ENCODE measurements around the gene MMS19.

Gene MMS19

DNA sequence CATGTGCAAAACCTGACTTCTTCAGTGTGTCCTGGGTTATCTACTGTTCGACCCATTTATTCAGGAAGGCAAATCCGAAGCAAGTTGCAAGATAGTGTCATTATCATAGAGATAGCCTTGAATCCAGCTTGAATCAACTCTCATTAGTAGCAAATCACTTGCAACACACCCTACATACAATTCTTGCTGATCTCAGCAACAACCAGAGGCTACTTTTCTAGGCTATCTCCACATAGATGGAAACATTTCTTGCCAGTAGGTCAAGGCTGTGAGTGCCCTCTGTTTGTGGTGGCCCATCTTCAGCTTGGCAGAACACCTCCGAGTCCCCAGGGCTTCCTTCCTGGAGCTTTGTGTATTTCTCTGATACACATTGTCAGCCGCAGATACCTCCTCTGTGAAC is 12.5 kb upstream of the MMS19 start:
- DNase-seq (ENCODE audit: extremely low read depth, insufficient read length) = no peak
- TF ChIP-seq, protein P1, sequence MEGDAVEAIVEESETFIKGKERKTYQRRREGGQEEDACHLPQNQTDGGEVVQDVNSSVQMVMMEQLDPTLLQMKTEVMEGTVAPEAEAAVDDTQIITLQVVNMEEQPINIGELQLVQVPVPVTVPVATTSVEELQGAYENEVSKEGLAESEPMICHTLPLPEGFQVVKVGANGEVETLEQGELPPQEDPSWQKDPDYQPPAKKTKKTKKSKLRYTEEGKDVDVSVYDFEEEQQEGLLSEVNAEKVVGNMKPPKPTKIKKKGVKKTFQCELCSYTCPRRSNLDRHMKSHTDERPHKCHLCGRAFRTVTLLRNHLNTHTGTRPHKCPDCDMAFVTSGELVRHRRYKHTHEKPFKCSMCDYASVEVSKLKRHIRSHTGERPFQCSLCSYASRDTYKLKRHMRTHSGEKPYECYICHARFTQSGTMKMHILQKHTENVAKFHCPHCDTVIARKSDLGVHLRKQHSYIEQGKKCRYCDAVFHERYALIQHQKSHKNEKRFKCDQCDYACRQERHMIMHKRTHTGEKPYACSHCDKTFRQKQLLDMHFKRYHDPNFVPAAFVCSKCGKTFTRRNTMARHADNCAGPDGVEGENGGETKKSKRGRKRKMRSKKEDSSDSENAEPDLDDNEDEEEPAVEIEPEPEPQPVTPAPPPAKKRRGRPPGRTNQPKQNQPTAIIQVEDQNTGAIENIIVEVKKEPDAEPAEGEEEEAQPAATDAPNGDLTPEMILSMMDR (IDR thresholded peaks at IDR 0.05; ENCODE audit: insufficient read depth, low read length, poor library complexity, severe bottlenecking) = no peak
- peaks cover 4% of the 10 kb centered on the region; the same call in 1 of the 2 replicates for H3K27me3 ChIP-seq (replicated peaks; ENCODE audit: control insufficient read depth, insufficient read depth, low read length)
- H3K4me3 ChIP-seq (replicated peaks; ENCODE audit: low read depth, low read length) = no peak overlapping the region
- no peaks in the 10 kb centered on the region for H3K36me3 ChIP-seq (ENCODE audit: control insufficient read depth, insufficient read depth, low read length)

DNA sequence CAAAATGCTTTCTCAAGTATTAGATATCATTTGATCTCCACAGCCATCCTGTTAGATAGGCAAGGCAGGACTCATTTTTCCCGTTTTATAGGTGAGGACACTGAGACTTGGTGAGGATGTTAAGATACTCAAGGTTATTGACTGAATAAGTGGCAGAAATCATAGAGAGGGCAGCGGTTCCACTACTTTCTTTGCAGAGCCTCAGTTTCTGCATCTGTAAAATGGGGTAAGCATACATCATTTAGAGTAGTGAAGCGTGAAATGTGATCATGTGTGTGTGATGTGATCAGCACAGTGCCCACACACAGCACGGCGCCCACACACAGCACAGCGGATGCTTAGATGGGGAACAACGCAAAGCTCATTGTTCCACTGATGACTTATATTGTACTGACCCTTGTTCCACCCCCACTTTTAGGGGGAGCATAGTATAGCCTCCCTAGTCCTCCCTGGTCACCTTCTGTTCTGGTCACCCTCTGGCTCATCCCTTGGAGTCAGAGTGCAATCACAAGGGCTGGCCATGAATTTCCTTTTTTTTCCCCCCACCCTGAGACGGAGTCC is 11.0 kb upstream of the MMS19 start:
- H3K4me3 ChIP-seq (replicated peaks; ENCODE audit: low read depth, low read length) = no peak overlapping the region
- DNase-seq (ENCODE audit: extremely low read depth, insufficient read length) = no peak
- TF ChIP-seq, protein P1 (IDR thresholded peaks at IDR 0.05; ENCODE audit: insufficient read depth, low read length, poor library complexity, severe bottlenecking) = no peak

DNA sequence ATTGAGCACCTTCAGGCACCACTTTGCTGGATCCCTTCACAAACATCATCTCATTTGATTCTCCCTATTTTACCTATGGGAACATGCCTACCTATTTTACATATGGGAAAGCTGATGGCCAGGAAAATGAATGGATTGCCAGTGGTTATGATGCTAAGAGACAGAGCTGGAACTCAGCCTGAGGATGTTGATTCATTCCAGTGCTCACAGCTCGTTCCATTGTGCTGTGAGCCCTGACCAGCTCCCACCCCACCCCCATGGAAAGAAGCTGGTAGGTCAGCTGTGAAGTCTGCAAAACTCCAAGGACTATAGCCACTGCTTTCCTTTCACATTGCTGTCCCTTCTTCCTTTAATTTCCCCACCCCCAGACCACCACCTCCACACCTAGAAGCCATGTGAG is 10.1 kb upstream of the MMS19 start:
- DNase-seq (ENCODE audit: extremely low read depth, insufficient read length) = no peak
- no peaks in the 10 kb centered on the region; the same call in 1 of the 2 replicates for H3K27me3 ChIP-seq (replicated peaks; ENCODE audit: control insufficient read depth, insufficient read depth, low read length)
- no peaks in the 10 kb centered on the region for H3K36me3 ChIP-seq (ENCODE audit: control insufficient read depth, insufficient read depth, low read length)
- TF ChIP-seq, protein P1 (IDR thresholded peaks at IDR 0.05; ENCODE audit: insufficient read depth, low read length, poor library complexity, severe bottlenecking) = no peak
- H3K4me3 ChIP-seq (replicated peaks; ENCODE audit: low read depth, low read length) = no peak overlapping the region

More for the DNA sequence above, 11.0 kb upstream of the MMS19 start:
- no peaks in the 10 kb centered on the region; the same call in 1 of the 2 replicates for H3K27me3 ChIP-seq (replicated peaks; ENCODE audit: control insufficient read depth, insufficient read depth, low read length)
- H3K36me3 ChIP-seq (ENCODE audit: control insufficient read depth, insufficient read depth, low read length) = no peaks in the 10 kb centered on the region

DNA sequence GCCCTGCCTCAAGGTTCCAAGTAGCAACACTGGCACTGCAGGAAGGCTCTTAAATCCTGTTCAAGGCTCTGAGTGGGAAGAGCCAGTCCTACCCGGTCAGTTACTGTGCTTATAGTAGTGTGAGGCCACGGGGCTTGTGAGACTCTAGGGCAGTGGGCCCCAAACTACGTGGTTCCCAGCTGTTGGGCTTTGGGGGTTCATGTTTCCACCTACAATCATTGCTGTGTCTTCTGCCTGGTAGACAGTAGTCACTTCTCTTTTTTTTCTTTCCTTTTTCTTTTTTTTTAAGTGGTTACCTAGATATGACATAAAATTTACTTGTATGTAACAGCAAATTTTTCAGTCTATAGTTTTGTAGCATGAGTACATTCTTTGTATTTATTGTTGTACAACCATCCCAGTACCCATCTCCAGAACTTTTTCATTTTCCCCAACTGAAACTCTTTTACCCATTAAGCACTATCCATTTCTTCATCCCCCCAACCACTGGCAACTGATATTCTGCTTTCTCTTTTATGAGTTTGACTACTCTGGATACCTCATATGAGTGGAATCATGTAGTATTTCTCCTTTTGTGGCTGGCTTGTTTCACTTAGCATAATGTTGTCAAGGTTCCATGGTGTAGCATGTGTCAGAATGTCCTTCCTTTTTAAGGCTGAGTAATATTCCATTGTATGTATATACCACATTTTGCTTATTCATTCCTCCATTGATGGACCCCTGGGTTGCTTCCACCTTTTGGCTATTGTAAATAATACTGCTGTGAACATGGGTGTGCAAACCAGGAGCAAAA is 8.2 kb upstream of the MMS19 start:
- TF ChIP-seq, protein P1 (IDR thresholded peaks at IDR 0.05; ENCODE audit: insufficient read depth, low read length, poor library complexity, severe bottlenecking) = no peak
- H3K27me3 ChIP-seq (replicated peaks; ENCODE audit: control insufficient read depth, insufficient read depth, low read length) = no peaks in the 10 kb centered on the region; the same call in none of the 2 replicates
- no peak overlapping the region for H3K4me3 ChIP-seq (replicated peaks; ENCODE audit: low read depth, low read length)
- no peak for DNase-seq (ENCODE audit: extremely low read depth, insufficient read length)
- no peaks in the 10 kb centered on the region for H3K36me3 ChIP-seq (ENCODE audit: control insufficient read depth, insufficient read depth, low read length)

DNA sequence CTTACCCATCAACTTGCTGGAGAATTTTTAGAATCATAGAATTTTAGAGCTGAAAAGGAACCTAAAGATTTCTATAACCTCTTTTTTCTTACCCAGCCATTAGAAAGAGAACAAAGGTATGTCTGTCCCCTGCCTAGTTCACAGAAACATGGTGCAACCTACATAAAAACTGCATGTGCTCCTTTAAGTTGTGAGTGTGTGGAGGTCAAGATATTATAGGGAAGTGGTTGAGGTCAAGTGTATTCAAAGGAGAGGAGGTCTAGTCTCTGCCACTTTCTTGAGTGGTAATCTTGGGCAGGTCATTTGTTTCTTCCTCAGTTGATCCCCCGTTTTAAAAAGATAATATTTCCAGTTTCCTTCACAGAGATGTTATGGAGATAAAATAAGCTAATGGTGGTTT is 6.9 kb upstream of the MMS19 start:
- Histone ChIP-seq H3K36me3 (ENCODE audit: control insufficient read depth, insufficient read depth, low read length) (no peaks in the 10 kb centered on the region), H3K4me3 (replicated peaks; ENCODE audit: low read depth, low read length) (no peak overlapping the region), H3K27me3 (replicated peaks; ENCODE audit: control insufficient read depth, insufficient read depth, low read length) (peaks cover 3% of the 10 kb centered on the region)
- DNase-seq (ENCODE audit: extremely low read depth, insufficient read length) = no peak
- TF ChIP-seq, protein P1 (IDR thresholded peaks at IDR 0.05; ENCODE audit: insufficient read depth, low read length, poor library complexity, severe bottlenecking) = no peak

Data from GM06990 (cell line).